HCT116 (cell line): ENCODE results near the gene DMD.

ENCODE experiments used
- CEBPB ChIP-seq: IDR thresholded peaks from 2 replicates; pipeline ENCODE4 v1.6.1; 2012; ENCODE audit warnings: low read depth
- EZH2 ChIP-seq: fragments of 200-600 bp; sonication (generic); IDR thresholded peaks from 2 replicates; pipeline ENCODE4 v1.6.1; 2017; ENCODE audit warnings: antibody characterized with exemption, mixed run types
- POLR2A ChIP-seq: IDR thresholded peaks from 2 replicates; pipeline ENCODE4 v1.7.0; 2011; ENCODE audit warnings: borderline replicate concordance; ENCODE audit not compliant: insufficient read depth, insufficient read length; ENCODE audit errors: extremely low read depth
- POLR2AphosphoS5 ChIP-seq: IDR thresholded peaks from 2 replicates; pipeline ENCODE4 v1.6.1; 2011; ENCODE audit warnings: mild to moderate bottlenecking, low read depth, low read length, moderate library complexity
- RAD21 ChIP-seq: IDR thresholded peaks from 2 replicates; pipeline ENCODE4 v1.6.1; 2012; ENCODE audit warnings: low read depth, mild to moderate bottlenecking
- REST ChIP-seq: IDR thresholded peaks from 2 replicates; pipeline ENCODE4 v1.6.1; 2012; ENCODE audit warnings: low read depth
- SIN3A ChIP-seq: IDR thresholded peaks from 2 replicates; pipeline ENCODE4 v1.6.1; 2012; ENCODE audit warnings: low read depth
- YY1 ChIP-seq: IDR thresholded peaks from 2 replicates; pipeline ENCODE4 v1.6.1; 2011; ENCODE audit warnings: low read length, low read depth, moderate library complexity, mild to moderate bottlenecking; ENCODE audit not compliant: insufficient replicate concordance; ENCODE audit errors: extremely low read depth
- ZNF274 ChIP-seq: fragments of 200-500 bp; sonication (Bioruptor generic); IDR thresholded peaks from 2 replicates; pipeline ENCODE4 v1.6.1; 2014; ENCODE audit warnings: mild to moderate bottlenecking, low read depth, low read length, inconsistent platforms
- TF ChIP-seq, protein P1 (sequence below), 3 experiments: fragments of 200-600 bp in 1 of 3; sonication (generic) in 1 of 3; IDR thresholded peaks in 2 of 3; conservative IDR thresholded peaks in 1 of 3; 2 replicates each; pipeline ENCODE4 v1.5.1; 2012 to 2017; ENCODE audit warnings: low read depth in 2 of 3, low read length in 2 of 3, antibody characterized with exemption in 1 of 3, borderline replicate concordance in 1 of 3, control low read depth in 1 of 3, mild to moderate bottlenecking in 1 of 3, mixed read lengths in 1 of 3, mixed run types in 1 of 3, moderate library complexity in 1 of 3; ENCODE audit not compliant: insufficient read depth in 1 of 3

- TF ChIP-seq SIN3A (no peak), POLR2AphosphoS5 (no peak), CEBPB (no peak), REST (no peak), POLR2A (no peak), RAD21 (no peak), YY1 (no peak), EZH2 (no peak), ZNF274 (no peak)
- TF ChIP-seq, protein P1, sequence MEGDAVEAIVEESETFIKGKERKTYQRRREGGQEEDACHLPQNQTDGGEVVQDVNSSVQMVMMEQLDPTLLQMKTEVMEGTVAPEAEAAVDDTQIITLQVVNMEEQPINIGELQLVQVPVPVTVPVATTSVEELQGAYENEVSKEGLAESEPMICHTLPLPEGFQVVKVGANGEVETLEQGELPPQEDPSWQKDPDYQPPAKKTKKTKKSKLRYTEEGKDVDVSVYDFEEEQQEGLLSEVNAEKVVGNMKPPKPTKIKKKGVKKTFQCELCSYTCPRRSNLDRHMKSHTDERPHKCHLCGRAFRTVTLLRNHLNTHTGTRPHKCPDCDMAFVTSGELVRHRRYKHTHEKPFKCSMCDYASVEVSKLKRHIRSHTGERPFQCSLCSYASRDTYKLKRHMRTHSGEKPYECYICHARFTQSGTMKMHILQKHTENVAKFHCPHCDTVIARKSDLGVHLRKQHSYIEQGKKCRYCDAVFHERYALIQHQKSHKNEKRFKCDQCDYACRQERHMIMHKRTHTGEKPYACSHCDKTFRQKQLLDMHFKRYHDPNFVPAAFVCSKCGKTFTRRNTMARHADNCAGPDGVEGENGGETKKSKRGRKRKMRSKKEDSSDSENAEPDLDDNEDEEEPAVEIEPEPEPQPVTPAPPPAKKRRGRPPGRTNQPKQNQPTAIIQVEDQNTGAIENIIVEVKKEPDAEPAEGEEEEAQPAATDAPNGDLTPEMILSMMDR (IDR thresholded peaks at IDR 0.05 in 2 of 3, conservative IDR thresholded peaks at IDR 0.05 in 1 of 3; ENCODE audit: borderline replicate concordance in 1 of 3, insufficient read depth in 1 of 3, low read depth in 2 of 3, low read length in 2 of 3), result no peak
Measured at GRCh38 chrX:32562261-32562660, 649.1 kb downstream of the DMD start.
